D721Med (cell line): ENCODE data around the gene GBE1.
"Not testable (repeated sequence)": the region's sequence is repeated elsewhere in the genome, so short reads cannot be mapped to it uniquely, and the experiment has no call there.

Experiments used
- DNase-seq: peaks from one replicate; pipeline ENCODE4 v3.0.0; 2011; ENCODE audit warnings: low spot score; ENCODE audit not compliant: insufficient read length
- FAIRE-seq: peaks from 2 replicates; lab custom pipeline; 2011; peaks lifted over from hg19 to GRCh38; lab: Jason Lieb, UNC
- CTCF ChIP-seq: IDR thresholded peaks from 2 replicates; pipeline ENCODE4 v1.5.1; 2012; ENCODE audit warnings: mild to moderate bottlenecking, control low read depth; ENCODE audit not compliant: insufficient read depth; ENCODE audit errors: missing control alignments

Gene GBE1

GRCh38 chr3:81500039-81500438 lies 261.4 kb downstream of the GBE1 start:
- FAIRE-seq (no peak), DNase-seq (no peak)
- TF ChIP-seq CTCF, result no peak

- TF ChIP-seq CTCF, result no peak
- FAIRE-seq (no peak), DNase-seq (no peak)
Observed at GRCh38 chr3:81497572-81498251, 263.7 kb downstream of the GBE1 start.

- DNase-seq, result no peak
- peak; percentile 25 for FAIRE-seq
- TF ChIP-seq CTCF, result no peak
Observed at GRCh38 chr3:81496407-81497104, 264.9 kb downstream of the GBE1 start.

- DNase-seq, FAIRE-seq: not testable (repeated sequence)
Observed at GRCh38 chr3:81492471-81492870, 269.0 kb downstream of the GBE1 start.

- DNase-seq (no peak), FAIRE-seq (no peak)
- TF ChIP-seq CTCF, result no peak
Observed at GRCh38 chr3:81492040-81492439, 269.4 kb downstream of the GBE1 start.

GRCh38 chr3:81490541-81491288 lies 270.7 kb downstream of the GBE1 start:
- peak; percentile 77 for TF ChIP-seq CTCF
- peak; percentile 98 for FAIRE-seq
- DNase-seq, result no peak

GRCh38 chr3:81485444-81485865 lies 276.0 kb downstream of the GBE1 start:
- no peak for TF ChIP-seq CTCF
- FAIRE-seq (no peak), DNase-seq (no peak)
